Fibroblast of skin of right quadriceps (primary cell): Measurements from ENCODE around the gene GPC6.

Experiments used
- DNase-seq: peaks from one replicate; pipeline ENCODE4 v3.0.0-alpha.2; 2013

GPC6 gene

DNA sequence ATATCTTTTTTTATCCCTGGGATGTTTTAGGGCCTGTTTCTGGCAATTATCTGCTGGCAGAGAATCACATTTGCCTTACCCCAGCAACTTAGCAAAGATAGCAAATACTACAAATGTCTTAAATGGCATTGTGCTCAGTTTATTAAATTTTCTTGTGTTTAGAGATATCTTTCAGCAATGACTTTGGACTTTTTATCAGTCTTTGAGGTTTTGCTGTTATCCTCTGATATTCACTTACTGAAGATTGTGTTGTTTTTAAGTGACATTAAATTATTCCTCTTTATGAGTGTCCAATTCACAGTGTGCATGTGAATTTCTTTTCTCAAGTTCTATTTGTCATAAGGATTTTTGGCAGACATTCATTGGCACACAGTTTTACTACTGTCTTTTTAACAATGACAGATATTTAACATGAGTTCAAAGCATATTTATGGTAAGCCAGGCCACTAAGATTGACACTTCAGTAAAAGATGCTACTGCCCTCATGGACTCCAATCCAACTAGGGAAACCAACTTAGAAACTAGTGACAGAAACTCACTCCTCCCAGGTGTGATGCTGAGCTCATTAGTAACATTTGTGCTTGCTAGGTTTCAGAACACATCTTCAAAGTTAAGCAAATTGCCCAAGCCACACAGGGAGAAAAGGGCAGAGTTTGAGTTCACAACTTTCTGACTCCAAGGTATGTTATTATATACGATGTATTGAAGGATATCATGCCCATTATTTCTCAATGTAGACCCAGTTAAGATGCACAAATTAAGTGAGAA lies 481.9 kb downstream of the GPC6 start:
- no peak for DNase-seq

- peak; percentile 72 for DNase-seq
Measured at GRCh38 chr13:93709506-93710244, 483.1 kb downstream of the GPC6 start.

GRCh38 chr13:93714171-93714570 lies 487.6 kb downstream of the GPC6 start:
- peak; percentile 37 for DNase-seq

GRCh38 chr13:93715866-93716265 lies 489.3 kb downstream of the GPC6 start:
- DNase-seq: no peak

GRCh38 chr13:93716623-93717022 lies 490.0 kb downstream of the GPC6 start:
- DNase-seq: no peak

- no peak for DNase-seq
Measured at GRCh38 chr13:93721483-93721882, 494.9 kb downstream of the GPC6 start.

DNA sequence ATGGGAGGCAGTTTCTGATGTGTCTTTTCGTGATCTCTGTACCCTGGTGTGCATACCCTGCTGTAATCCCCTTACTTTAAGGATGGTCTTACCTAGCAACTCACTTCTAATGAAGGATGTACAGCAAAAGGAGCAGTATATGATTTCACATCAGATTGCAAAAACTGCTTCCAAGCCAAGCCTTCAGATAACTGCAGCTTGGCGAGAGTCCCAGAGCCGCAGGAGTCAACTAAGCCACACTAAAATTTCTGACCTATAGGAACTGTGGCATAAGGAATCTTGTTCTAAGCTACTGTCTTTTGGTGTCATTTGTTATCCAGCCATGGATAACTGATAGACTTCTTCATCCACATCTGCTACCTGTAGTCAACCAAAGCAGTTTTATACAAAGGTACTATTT lies 496.7 kb downstream of the GPC6 start:
- peak; percentile 23 for DNase-seq

DNA sequence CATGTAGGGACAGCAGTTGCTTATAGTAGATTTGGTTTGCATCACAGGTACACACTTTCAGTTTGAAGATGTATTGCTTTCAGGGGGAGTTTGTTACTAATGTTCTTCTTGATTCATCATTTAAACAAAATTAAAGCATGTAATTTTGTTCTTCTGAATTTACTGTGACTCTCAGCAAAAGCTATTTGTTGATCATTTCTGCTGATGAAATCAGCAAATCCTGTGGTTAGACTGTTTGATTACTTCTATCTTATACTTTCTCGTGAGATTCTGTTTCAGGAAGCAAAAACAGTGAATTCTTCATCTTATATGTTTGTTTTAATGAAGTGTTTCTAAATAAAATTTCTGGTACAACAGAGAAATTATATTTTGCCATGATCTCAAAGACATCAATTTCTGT lies 497.6 kb downstream of the GPC6 start:
- DNase-seq: no peak

DNA sequence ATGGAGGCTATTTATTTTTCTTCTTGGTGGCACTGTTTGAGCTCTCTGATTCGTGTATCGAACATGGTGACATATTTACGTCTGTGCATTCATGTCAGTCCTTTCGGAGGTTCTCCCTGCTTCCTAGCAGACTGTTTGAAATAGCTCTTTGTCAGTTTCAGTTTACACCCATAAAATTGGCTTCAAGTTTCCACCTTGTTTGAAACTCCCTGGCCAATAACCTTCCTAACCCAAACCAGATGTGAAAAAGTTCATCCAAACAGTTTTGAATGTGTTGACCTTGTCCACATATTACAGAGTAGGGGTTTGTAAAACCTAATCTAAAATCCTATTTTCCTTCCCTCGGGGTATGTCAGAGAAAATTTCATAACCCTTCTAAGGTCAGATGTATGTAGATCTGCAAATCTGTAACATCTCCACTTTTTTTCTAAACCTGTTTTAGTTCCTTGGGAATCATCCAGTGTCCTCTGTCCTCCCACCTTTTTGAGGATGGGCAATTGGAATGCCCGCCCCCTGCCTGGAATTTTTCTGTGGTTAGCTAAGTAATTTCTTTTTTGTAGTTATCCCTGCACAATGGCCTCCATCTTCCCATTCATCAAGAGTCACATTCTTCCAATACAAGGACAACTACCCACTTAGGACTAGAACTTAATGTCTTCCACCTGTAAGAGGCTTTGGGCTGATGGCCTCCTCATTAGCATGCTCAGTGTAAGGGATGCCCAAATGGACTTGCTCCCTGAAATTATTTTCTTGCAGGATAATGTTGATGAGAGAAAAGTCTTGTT lies 499.8 kb downstream of the GPC6 start:
- peak; percentile 26 for DNase-seq

DNA sequence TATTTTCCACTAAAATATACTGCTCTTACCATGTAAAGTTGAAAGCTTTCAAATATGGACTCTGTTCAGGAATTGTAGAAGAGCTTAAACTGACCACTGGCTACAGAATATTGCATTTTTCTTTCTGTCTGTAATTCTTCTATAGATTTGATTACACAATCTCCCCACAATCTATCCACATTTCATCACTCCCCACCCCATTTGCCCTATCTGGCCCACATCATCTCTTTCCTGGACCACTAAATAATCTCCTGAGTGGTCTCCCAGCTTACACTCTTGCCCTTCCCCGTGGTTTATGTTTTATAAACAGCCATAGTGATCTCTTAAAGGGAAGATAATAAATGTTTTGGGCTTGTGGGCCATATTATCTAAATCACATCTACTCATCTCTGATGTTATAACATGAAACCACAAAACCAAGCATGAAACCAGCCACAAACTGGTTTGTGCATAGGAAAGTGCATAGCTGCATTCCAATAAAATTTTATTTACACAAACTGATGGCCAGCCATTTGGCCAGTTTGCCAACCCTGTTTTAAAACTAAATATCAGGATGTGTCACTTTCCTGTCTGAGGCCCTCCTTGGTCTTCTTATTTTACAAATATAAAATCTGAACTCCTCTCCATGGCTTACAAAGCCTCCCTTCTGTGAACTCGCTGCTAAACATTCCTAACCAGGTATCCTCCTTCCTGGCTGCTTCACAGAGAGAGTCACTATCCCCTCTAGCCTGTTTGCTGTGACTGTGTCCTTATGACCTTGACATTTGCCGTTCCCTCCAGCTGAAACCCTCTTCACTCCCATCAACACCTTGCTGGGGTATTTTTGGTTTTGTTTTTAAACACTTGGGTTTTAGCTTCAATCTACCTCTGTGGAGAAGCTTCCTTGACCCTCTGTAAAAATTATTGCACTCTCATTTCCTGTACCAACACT lies 500.9 kb downstream of the GPC6 start:
- DNase-seq: peak; percentile 86

- DNase-seq: peak; percentile 18
Measured at GRCh38 chr13:93729383-93729782, 502.8 kb downstream of the GPC6 start.

GRCh38 chr13:93730780-93731179 lies 504.2 kb downstream of the GPC6 start:
- DNase-seq: peak; percentile 21

DNA sequence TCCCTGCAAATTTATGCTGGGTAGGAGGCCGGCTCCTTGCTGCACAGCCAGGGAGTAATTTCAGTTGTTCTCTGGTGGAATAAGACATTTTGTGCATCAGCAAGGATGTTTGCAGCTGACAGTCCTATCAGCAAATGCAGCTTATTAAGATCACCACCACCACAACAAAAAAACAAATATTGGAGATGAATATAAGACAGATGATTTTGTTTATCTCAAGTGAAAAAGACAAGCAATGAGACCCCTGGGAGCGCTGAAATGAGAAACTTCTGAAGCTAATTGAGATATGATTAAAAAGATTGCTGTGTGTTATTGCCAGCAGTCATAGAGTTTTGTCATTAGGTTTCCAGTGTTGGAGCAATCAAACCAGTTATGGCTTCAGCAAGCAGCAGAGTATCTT lies 505.6 kb downstream of the GPC6 start:
- no peak for DNase-seq

- peak; percentile 68 for DNase-seq
Measured at GRCh38 chr13:93736081-93736480, 509.5 kb downstream of the GPC6 start.

DNA sequence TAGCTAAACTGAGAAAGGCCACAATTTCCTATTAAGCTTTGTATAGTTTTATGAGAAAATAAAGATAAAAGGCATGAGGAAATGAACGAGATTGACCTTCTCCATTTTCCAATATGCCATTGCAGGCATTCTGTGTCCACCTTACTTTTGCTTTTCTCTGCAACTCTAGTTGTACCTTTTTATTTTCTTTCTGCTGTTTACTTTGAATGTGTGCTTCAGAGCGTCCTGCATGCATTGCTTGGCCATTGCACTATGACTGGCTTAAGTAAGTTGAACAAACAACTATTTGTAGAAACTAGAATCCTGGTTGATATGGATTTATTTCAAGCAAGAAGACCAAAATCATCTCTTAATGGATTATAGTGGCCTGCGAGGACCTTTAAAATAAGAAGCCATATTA lies 510.3 kb downstream of the GPC6 start:
- no peak for DNase-seq

DNA sequence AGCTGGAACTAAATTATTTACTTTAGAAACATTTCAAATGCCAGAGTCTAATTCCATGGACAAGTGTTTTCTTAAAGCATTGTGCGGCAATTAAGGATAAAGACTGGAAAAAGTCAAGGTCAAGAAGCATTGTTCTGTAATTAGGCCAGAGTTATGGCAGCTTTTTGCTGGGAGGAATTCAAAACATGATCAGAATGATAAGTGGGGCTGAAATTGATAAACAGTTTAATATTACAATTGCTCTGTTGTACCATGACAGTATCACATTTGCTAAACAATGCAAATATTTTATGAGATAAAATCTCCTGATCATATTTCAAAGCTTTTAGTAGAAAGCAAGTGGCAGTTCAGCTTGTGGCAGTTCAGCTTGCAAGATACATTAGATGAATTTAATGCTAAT lies 513.7 kb downstream of the GPC6 start:
- no peak for DNase-seq

GRCh38 chr13:93744033-93744432 lies 517.4 kb downstream of the GPC6 start:
- DNase-seq: no peak

DNA sequence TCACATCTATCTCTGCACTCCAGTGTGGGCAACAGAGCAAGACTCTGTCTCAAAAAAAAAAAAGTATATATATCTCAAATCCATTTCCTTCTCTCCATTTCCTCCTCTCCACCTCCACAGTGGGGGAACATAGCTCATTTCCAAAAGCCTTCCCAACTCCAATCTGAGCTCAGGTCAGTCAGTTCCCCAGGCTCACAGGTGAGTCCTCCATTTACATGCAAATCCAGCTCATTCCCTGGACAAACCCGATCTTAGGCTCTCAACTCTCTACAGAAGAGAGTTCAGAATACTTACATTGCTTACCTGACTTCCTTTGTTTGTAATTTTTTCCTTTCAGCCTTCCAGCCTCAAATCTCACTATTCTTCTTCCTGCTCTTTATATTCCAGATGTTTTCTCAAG lies 518.3 kb downstream of the GPC6 start:
- DNase-seq: no peak

- no peak for DNase-seq
Measured at GRCh38 chr13:93745884-93746283, 519.3 kb downstream of the GPC6 start.

- no peak for DNase-seq
Measured at GRCh38 chr13:93746589-93746988, 520.0 kb downstream of the GPC6 start.

- no peak for DNase-seq
Measured at GRCh38 chr13:93750676-93751075, 524.1 kb downstream of the GPC6 start.

- DNase-seq: no peak
Measured at GRCh38 chr13:93751117-93751516, 524.5 kb downstream of the GPC6 start.

DNA sequence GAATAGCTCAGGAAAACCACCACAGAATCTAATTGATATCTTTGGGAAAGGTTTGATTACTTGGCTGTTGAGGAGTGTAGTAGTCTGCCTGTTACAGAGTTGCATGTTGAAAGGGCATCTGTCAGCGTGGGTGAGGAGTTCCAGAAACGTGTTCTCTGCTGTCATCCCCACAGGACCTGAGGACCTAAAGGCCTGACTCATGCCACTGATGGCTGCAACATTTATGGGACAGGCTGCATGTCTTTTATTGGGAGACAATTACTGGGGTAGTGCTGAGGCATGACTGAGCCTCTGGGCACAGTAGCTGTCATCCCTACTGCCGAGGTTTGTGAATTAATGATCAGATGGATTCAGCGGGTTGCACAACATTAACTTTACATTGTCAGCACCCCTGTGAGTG lies 525.9 kb downstream of the GPC6 start:
- DNase-seq: peak; percentile 46
